Osteoblast (primary cell): Measurements from ENCODE around the gene CWH43. TPM values are rescaled to one million over a fixed set of nuclear protein-coding genes. Genes with fewer than 3 reads are reported as not detected.
A peak's percentile ranks its signal among the peaks of the same experiment; 100 is the strongest.
"Not testable (repeated sequence)": the region's sequence is repeated elsewhere in the genome, so short reads cannot be mapped to it uniquely, and the experiment has no call there.

Source experiments
- DNase-seq: peaks from one replicate; pipeline ENCODE4 v3.0.0; 2011; ENCODE audit warnings: low spot score, mixed read lengths; ENCODE audit not compliant: insufficient read length; ENCODE audit errors: missing footprints
- H2AFZ ChIP-seq: 2 replicates; pipeline ENCODE4 v1.6.0; 2011; ENCODE audit warnings: mild to moderate bottlenecking, low read length
- H3K27ac ChIP-seq: 2 replicates; pipeline ENCODE4 v1.5.1; 2011; ENCODE audit warnings: mild to moderate bottlenecking, low read depth, low read length, moderate library complexity
- H3K27me3 ChIP-seq: 2 replicates; pipeline ENCODE4 v1.6.0; 2012; ENCODE audit warnings: mild to moderate bottlenecking, control low read depth, inconsistent platforms, low read length, moderate library complexity; ENCODE audit not compliant: insufficient read depth
- H3K36me3 ChIP-seq: 2 replicates; pipeline ENCODE4 v1.5.1; 2011; ENCODE audit warnings: mild to moderate bottlenecking, low read length, control low read depth, moderate library complexity; ENCODE audit not compliant: insufficient read depth
- H3K4me1 ChIP-seq: 2 replicates; pipeline ENCODE4 v1.5.1; 2011; ENCODE audit warnings: mild to moderate bottlenecking, low read length, control low read depth, moderate library complexity; ENCODE audit not compliant: insufficient read depth
- H3K4me2 ChIP-seq: 2 replicates; pipeline ENCODE4 v1.6.0; 2011; ENCODE audit warnings: mild to moderate bottlenecking, low read length; ENCODE audit not compliant: insufficient read depth
- H3K4me3 ChIP-seq: fragments of 200-600 bp; sonication (generic); 3 replicates; pipeline ENCODE4 v1.5.1; 2012; ENCODE audit warnings: mild to moderate bottlenecking, low read length, inconsistent platforms; ENCODE audit not compliant: insufficient read depth
- H3K79me2 ChIP-seq: 2 replicates; pipeline ENCODE4 v1.6.0; 2012; ENCODE audit warnings: mild to moderate bottlenecking, low read length, control low read depth, inconsistent platforms; ENCODE audit not compliant: insufficient read depth
- H3K9me3 ChIP-seq: 2 replicates; pipeline ENCODE4 v1.5.1; 2011; ENCODE audit warnings: low read depth, low read length, control low read depth
- H4K20me1 ChIP-seq: 2 replicates; pipeline ENCODE4 v1.6.0; 2012; ENCODE audit warnings: mild to moderate bottlenecking, low read length, control low read depth; ENCODE audit not compliant: insufficient read depth
- CTCF ChIP-seq: IDR thresholded peaks from 2 replicates; pipeline ENCODE4 v1.5.1; 2011; ENCODE audit warnings: mild to moderate bottlenecking, low read depth, low read length, moderate library complexity; ENCODE audit errors: extremely low read depth
- total RNA-seq: library from RNA; depleted of rRNA; stranded (reverse); fragments of >200 nt; gene quantifications from 2 replicates; pipeline ENCODE4 v1.2.3, GENCODE V29; 2012

Gene CWH43
- total RNA-seq, 1 donor: not detected

DNA sequence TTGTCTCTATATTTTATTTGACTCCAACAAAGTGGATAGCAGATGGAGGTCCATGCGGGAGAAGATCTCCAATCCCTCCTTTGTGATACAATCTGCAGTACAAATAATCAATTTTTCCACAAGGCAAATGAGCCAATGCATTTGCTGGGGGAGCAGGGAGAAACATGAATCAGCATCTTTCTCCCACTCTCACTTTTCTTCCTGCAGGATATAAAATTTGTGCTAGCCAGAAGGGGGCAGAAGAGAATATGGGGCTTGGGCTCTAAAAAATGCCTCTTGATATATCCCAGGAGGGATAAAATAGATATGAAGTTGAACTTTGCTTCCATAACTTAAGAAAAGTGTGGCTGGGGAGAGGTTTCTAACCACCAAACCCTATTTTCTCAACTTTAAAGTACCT, 38.3 kb upstream of the CWH43 start:
- TF ChIP-seq CTCF: no peak
- H4K20me1 ChIP-seq: no peaks in the 10 kb centered on the region
- no peaks in the 10 kb centered on the region for H3K36me3 ChIP-seq
- peaks cover 8% of the 10 kb centered on the region for H3K4me1 ChIP-seq
- no peak overlapping the region for H2AFZ ChIP-seq
- H3K9me3 ChIP-seq: no peaks in the 10 kb centered on the region
- no peaks in the 10 kb centered on the region for H3K79me2 ChIP-seq
- DNase-seq: no peak
- H3K4me3 ChIP-seq: no peak overlapping the region
- H3K27me3 ChIP-seq: no peaks in the 10 kb centered on the region
- H3K4me2 ChIP-seq: no peak overlapping the region
- no peak overlapping the region for H3K27ac ChIP-seq

DNA sequence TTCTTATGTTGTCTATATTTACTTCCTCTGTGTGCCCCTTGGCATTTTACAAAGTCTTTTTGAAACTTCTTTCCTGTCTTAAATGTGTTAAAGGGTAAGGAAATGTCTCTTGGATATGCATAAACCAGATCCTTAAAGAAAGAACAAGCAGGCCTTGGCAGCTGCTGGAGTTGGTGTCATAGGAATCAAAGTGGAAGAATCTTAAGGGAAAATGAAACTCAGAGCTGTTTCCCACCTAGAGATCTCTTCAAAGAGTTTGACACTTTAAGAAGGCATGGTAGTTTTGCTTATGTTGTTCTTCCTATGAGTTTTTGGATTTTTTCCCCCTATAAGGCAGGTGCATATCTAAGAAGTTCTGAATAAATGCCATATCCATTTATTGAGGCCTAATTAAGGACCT, 37.0 kb upstream of the CWH43 start:
- no peak for TF ChIP-seq CTCF
- Histone ChIP-seq H3K4me3 (no peak overlapping the region), H3K4me1 (peaks cover 8% of the 10 kb centered on the region), H3K27ac (peak overlapping the region; percentile 27), H3K27me3 (no peaks in the 10 kb centered on the region), H3K9me3 (no peaks in the 10 kb centered on the region), H3K36me3 (no peaks in the 10 kb centered on the region), H3K79me2 (no peaks in the 10 kb centered on the region), H2AFZ (no peak overlapping the region), H3K4me2 (no peak overlapping the region), H4K20me1 (no peaks in the 10 kb centered on the region)
- DNase-seq: no peak

- Histone ChIP-seq H4K20me1 (no peaks in the 10 kb centered on the region), H3K79me2 (no peaks in the 10 kb centered on the region), H3K27ac (peak overlapping the region; percentile 27), H3K4me3 (no peak overlapping the region), H3K4me2 (no peak overlapping the region), H3K27me3 (no peaks in the 10 kb centered on the region), H3K9me3 (no peaks in the 10 kb centered on the region), H3K36me3 (no peaks in the 10 kb centered on the region), H2AFZ (no peak overlapping the region), H3K4me1 (peaks cover 8% of the 10 kb centered on the region)
- TF ChIP-seq CTCF: no peak
- peak; percentile 82 for DNase-seq
Observed at GRCh38 chr4:48949518-48950219, 36.4 kb upstream of the CWH43 start.

GRCh38 chr4:48954314-48954713, 31.8 kb upstream of the CWH43 start:
- peak overlapping the region; percentile 56 for H3K4me2 ChIP-seq
- peaks cover 12% of the 10 kb centered on the region for H3K4me1 ChIP-seq
- no peaks in the 10 kb centered on the region for H3K79me2 ChIP-seq
- no peak for TF ChIP-seq CTCF
- no peak for DNase-seq
- H3K27ac ChIP-seq: peak overlapping the region; percentile 2
- peak overlapping the region; percentile 4 for H3K4me3 ChIP-seq
- H4K20me1 ChIP-seq: no peaks in the 10 kb centered on the region
- no peaks in the 10 kb centered on the region for H3K36me3 ChIP-seq
- no peaks in the 10 kb centered on the region for H3K27me3 ChIP-seq
- no peaks in the 10 kb centered on the region for H3K9me3 ChIP-seq
- H2AFZ ChIP-seq: peak overlapping the region; percentile 3

- H3K4me2 ChIP-seq, H3K9me3 ChIP-seq, H4K20me1 ChIP-seq, H3K27ac ChIP-seq, H3K36me3 ChIP-seq, H3K4me3 ChIP-seq, H3K79me2 ChIP-seq, H3K27me3 ChIP-seq, H2AFZ ChIP-seq, H3K4me1 ChIP-seq, DNase-seq: not testable (repeated sequence)
Observed at GRCh38 chr4:48957366-48957765, 28.7 kb upstream of the CWH43 start.
